Heart left ventricle (tissue), 16 donors: ENCODE data around the gene SCYL2. TPM values are rescaled to one million over a fixed set of nuclear protein-coding genes. Genes with fewer than 3 reads are reported as not detected.
"Not testable (repeated sequence)": the region's sequence is repeated elsewhere in the genome, so short reads cannot be mapped to it uniquely, and the experiment has no call there.

ENCODE experiments used
- ATAC-seq, 4 donors: fragments of 200-7000 bp; cut with Tn5 transposase; one replicate each; pipeline ENCODE4 v1.9.1; 2020 to 2022; ENCODE audit warnings: moderate library complexity in 4 of 4, mild to moderate bottlenecking in 3 of 4, moderate number of reproducible peaks in 1 of 4
- DNase-seq, 5 donors: peaks; one replicate each; pipeline ENCODE4 v3.0.0-alpha.2; 2020
- H3K27ac ChIP-seq, 12 donors: fragments of 200-600 bp; sonication (generic) in 4 of 12; one replicate each; pipeline versions ENCODE4 v1.5.0 to v1.8.0; 2016 to 2022; ENCODE audit warnings: mild to moderate bottlenecking in 2 of 12
- H3K27me3 ChIP-seq, 9 donors: fragments of 200-600 bp; sonication (generic) in 2 of 9; one replicate each; pipeline versions ENCODE4 v1.5.1 to v1.8.0; 2016 to 2022; ENCODE audit warnings: mild to moderate bottlenecking in 3 of 9
- H3K36me3 ChIP-seq, 9 donors: fragments of 200-600 bp; sonication (generic) in 2 of 9; one replicate each; pipeline versions ENCODE4 v1.5.0 to v1.8.0; 2018 to 2022; ENCODE audit warnings: mild to moderate bottlenecking in 2 of 9
- H3K4me1 ChIP-seq, 12 donors: fragments of 200-600 bp; sonication (generic) in 4 of 12; one replicate each; pipeline versions ENCODE4 v1.5.0 to v1.8.0; 2016 to 2022; ENCODE audit warnings: mild to moderate bottlenecking in 3 of 12
- H3K4me3 ChIP-seq, 12 donors: fragments of 200-600 bp; sonication (generic) in 4 of 12; one replicate each; pipeline versions ENCODE4 v1.5.0 to v1.8.0; 2017 to 2022; ENCODE audit warnings: mild to moderate bottlenecking in 9 of 12, moderate library complexity in 4 of 12
- H3K9me3 ChIP-seq, 12 donors: fragments of 200-600 bp; sonication (generic) in 4 of 12; one replicate each; pipeline versions ENCODE4 v1.5.0 to v1.8.0; 2016 to 2022; ENCODE audit warnings: mild to moderate bottlenecking in 1 of 12
- POLR2A ChIP-seq, 2 donors: fragments of 450-650 bp; IDR thresholded peaks; one replicate each; pipeline ENCODE4 v1.6.1; 2017; ENCODE audit warnings: antibody characterized with exemption in 2 of 2, mild to moderate bottlenecking in 2 of 2, moderate library complexity in 2 of 2
- WGBS, 4 donors: extraction: QIAGEN DNeasy Blood & Tissue Kit in 2 of 4; methylation state at CpG; one replicate each; pipeline versions ENCODE4 v1.1.5 to v1.1.7; 2013 to 2018; 5-methylcytosine and 5-hydroxymethylcytosine counted together
- intact Hi-C, 10 donors: fragments of 100-400 bp; cut with DNase I; formaldehyde crosslinking; loops; one replicate each; pipeline versions ENCODE4 v1.11.1 to v1.14.2; 2022
- polyA plus RNA-seq, 2 donors: library from polyadenylated mRNA; stranded (reverse); fragments of 200-250 nt; gene quantifications; one replicate each; pipeline ENCODE4 v1.2.3, GENCODE V29; 2013
- total RNA-seq, 9 donors: library from RNA; depleted of rRNA in 2 of 9; stranded (reverse); fragments of >200 nt in 2 of 9; fragmentation: NEBNext Ultra II Directional in 3 of 9; extraction: Animal tissue kit (Norgen Biotek cat#: 25700) in 3 of 9; gene quantifications; one replicate each; pipeline versions ENCODE4 v1.1.0 to v1.2.4, GENCODE V29; 2016 to 2023
- TF ChIP-seq, protein P1 (sequence below), 12 donors: fragments of 200-600 bp; sonication (generic) in 4 of 12; IDR thresholded peaks; one replicate each; pipeline versions ENCODE4 v1.5.0 to v1.8.0; 2018 to 2022; ENCODE audit warnings: antibody characterized with exemption in 12 of 12, mild to moderate bottlenecking in 5 of 12
- donor health status: ischemic (EF 13 %, LVEDD 7.1; RV severe dilation, severe dysfunction).
- donor health status: healthy with polysubstance abuse.
- donor health status: DM: no; HTN: yes; CAD: no.
- donor health status: DM: no; HTN: no; CAD: no.
- donor health status: ischemic (EF 25% LVEDD 6.9; RV normal size, moderate dysfunction).
- donor health status: ischemic (EF 25% LVEDD 5.7; RV mildly dilated, moderate dysfunction).
- donor health status: healthy.
- donor health status: DM: yes; HTN: yes; CAD: no.
- donor health status: ischemic (EF 35%, LVEDD 5.7; RV mildly dilated, moderate dysfunction).
- donor health status: nonischemic (EF 11% LVEDD 7.7; RV severe dilation, severe dysfunction).
- donor health status: DM: yes; HTN: yes; CAD: no.
- donor health status: PGD.
- donor health status: ischemic (EF 29% LVEDD 5.4; RV normal size, mild dysfunction).
- donor health status: nonischemic (EF 23%, LVEDD 6.1; RV moderate dilation, normal function).

SCYL2 gene
- total and polyA plus RNA-seq, 11 donors, result 8.1 to 41.3 (median 30.2) TPM

DNA sequence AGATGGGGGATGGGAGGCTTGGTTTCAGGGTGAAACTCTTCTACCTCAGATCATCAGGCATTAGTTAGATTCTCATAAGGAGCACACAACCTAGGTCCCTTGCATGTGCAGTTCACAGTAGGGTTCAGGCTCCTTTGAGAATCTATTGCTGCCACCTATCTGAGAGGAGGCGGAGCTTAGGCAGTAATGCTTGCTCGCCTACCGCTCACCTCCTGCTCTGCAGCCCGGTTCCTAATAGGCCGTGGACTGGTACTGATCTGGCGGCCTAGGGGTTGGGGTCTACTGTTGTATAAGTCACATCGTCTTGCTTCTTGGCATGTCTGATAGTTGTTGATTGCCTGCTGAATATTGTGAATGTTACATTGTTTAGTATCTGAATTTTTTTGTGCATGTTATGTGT, 12.2 kb downstream of the SCYL2 start:
- peaks cover 0 to 17% (median 5%) of the 10 kb centered on the region in 12 donors for H3K4me1 ChIP-seq
- no peaks in the 10 kb centered on the region for H3K27me3 ChIP-seq
- intact Hi-C loops, result no loop called here
- H3K27ac ChIP-seq, result no peak overlapping the region
- ATAC-seq (no peak), DNase-seq (no peak)
- TF ChIP-seq, protein P1, sequence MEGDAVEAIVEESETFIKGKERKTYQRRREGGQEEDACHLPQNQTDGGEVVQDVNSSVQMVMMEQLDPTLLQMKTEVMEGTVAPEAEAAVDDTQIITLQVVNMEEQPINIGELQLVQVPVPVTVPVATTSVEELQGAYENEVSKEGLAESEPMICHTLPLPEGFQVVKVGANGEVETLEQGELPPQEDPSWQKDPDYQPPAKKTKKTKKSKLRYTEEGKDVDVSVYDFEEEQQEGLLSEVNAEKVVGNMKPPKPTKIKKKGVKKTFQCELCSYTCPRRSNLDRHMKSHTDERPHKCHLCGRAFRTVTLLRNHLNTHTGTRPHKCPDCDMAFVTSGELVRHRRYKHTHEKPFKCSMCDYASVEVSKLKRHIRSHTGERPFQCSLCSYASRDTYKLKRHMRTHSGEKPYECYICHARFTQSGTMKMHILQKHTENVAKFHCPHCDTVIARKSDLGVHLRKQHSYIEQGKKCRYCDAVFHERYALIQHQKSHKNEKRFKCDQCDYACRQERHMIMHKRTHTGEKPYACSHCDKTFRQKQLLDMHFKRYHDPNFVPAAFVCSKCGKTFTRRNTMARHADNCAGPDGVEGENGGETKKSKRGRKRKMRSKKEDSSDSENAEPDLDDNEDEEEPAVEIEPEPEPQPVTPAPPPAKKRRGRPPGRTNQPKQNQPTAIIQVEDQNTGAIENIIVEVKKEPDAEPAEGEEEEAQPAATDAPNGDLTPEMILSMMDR (IDR thresholded peaks at IDR 0.05), result no peak
- no peak for TF ChIP-seq POLR2A (IDR thresholded peaks at IDR 0.05)
- 96 to 100% (median 97%) methylated on average over 7 of the region's 7 CpGs for WGBS, 4 donors
- no peak overlapping the region for H3K4me3 ChIP-seq
- H3K36me3 ChIP-seq, result peaks cover 0 to 15% (median 12%) of the 10 kb centered on the region in 9 donors
- H3K9me3 ChIP-seq, result peaks cover 0 to 4% (median 0%) of the 10 kb centered on the region in 12 donors

DNA sequence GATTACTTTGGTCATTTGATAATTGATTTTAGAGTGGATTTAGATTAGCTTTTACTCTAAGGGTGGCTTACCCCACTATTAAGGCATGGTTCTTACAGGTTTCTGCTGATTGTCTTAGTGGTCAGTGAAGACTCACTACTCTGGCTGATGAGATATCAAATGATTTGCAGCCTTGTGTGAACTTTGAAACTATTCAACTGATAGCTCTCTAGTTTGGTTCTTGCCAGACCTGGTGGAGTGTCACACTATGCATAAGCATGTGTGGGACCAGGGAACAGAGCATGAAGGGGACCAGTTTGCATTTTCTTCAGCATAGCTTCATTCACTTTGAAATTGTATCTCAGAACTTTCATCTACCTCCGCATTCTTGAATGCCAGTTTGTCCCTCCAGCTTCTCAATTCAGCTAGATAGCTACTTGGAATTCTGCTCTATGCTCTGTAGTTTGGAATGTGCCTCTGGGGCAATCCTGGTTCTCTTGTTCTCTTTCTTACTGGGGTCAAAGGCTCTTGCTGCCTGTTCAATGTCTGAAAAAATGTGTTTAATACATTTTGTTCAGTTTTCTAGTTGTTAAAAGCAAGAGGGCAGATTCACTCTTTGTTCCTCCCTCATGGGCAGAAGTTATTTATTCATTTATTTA, 12.7 kb downstream of the SCYL2 start:
- H3K4me3 ChIP-seq, result no peak overlapping the region
- no peak overlapping the region for H3K27ac ChIP-seq
- H3K36me3 ChIP-seq, result peaks cover 0 to 20% (median 17%) of the 10 kb centered on the region in 9 donors
- H3K27me3 ChIP-seq, result no peaks in the 10 kb centered on the region
- no peak for DNase-seq
- no peak for ATAC-seq
- TF ChIP-seq POLR2A (IDR thresholded peaks at IDR 0.05), result no peak
- TF ChIP-seq, protein P1 (IDR thresholded peaks at IDR 0.05), result no peak
- H3K4me1 ChIP-seq, result peaks cover 0 to 13% (median 5%) of the 10 kb centered on the region in 12 donors
- WGBS, 4 donors, result 80 to 96% (median 86%) methylated on average over 1 of the region's 1 CpG
- intact Hi-C loops, result no loop called here
- peaks cover 0 to 4% (median 0%) of the 10 kb centered on the region in 12 donors for H3K9me3 ChIP-seq

DNA sequence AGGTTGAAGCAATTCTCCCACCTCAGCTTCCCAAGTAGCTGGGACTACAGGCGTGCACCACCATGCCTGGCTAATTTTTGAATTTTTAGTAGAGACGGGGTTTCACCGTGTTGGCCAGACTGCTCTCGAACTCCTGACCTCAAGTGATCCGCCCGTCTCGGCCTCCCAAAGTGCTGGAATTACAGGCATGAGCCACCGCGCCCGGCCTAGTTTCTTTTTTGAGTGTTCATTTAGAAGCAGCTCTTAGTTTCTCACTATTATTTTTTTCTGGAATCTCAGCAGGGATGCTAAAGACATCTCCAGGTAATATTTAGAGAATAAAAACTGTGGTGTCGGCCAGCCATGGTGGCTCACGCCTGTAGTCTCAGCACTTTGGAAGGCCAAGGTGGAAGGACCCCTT, 17.6 kb downstream of the SCYL2 start:
- H3K4me1 ChIP-seq, result peaks cover 0 to 12% (median 5%) of the 10 kb centered on the region in 12 donors
- H3K27ac ChIP-seq, H3K9me3 ChIP-seq, intact Hi-C loops, H3K4me3 ChIP-seq, H3K27me3 ChIP-seq, ATAC-seq, DNase-seq: not testable (repeated sequence)
- H3K36me3 ChIP-seq, result peaks cover 0 to 44% (median 24%) of the 10 kb centered on the region in 9 donors
- WGBS, 4 donors, result 95 to 97% (median 96%) methylated on average over 12 of the region's 12 CpGs

DNA sequence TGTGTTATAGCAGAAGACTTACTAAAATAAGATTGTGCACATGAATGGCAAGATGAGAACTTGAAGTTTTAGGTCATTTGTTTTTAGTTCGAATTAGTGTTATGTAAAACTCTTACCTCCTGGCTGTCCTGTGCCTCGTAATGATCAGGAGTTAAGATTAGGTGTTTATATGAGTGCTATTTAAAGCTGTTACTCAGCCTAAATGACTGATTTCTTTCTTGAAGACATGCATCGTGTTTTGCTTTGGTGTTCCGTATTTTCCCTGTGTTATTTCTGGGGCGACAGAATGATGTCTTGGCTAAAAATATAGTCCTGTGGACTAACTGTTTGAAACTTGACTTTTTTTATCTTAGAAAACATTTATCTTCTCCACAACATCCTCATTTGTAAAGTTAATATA, 22.1 kb downstream of the SCYL2 start:
- ATAC-seq, result no peak
- H3K27me3 ChIP-seq, result no peaks in the 10 kb centered on the region
- no peaks in the 10 kb centered on the region for H3K9me3 ChIP-seq
- no peak overlapping the region for H3K4me3 ChIP-seq
- H3K27ac ChIP-seq, result no peak overlapping the region
- 65 to 82% (median 73%) methylated on average over 5 of the region's 5 CpGs for WGBS, 4 donors
- peaks cover 0 to 67% (median 36%) of the 10 kb centered on the region in 9 donors for H3K36me3 ChIP-seq
- no peaks in the 10 kb centered on the region for H3K4me1 ChIP-seq
- intact Hi-C loops, result no loop called here
- no peak for TF ChIP-seq POLR2A (IDR thresholded peaks at IDR 0.05)
- TF ChIP-seq, protein P1 (IDR thresholded peaks at IDR 0.05), result no peak
- no peak for DNase-seq

DNA sequence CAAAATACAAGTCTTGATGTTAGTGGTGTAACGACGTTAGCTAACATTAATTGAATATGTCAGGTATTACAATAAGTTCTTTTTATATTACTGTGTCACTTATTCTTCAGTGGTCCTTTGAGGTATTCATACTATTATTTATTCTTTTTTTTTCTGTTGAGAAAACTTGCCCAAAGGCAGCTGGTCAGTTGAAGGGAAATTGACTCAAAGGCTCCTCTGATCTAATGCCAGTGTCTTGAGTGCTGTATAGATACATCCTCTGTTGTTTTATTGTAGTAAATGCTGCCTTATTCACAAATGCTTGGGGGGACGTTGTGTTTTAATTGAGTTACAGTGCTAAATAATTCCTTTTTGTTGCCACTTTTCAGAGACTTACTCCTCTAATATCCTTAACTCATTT, 23.0 kb downstream of the SCYL2 start:
- H3K4me1 ChIP-seq, result no peaks in the 10 kb centered on the region
- H3K9me3 ChIP-seq, result no peaks in the 10 kb centered on the region
- H3K36me3 ChIP-seq, result peaks cover 0 to 57% (median 28%) of the 10 kb centered on the region in 9 donors
- DNase-seq, result no peak
- H3K4me3 ChIP-seq, result no peak overlapping the region
- 93 to 96% (median 94%) methylated on average over 3 of the region's 3 CpGs for WGBS, 4 donors
- intact Hi-C loops, result no loop called here
- H3K27ac ChIP-seq, result no peak overlapping the region
- no peaks in the 10 kb centered on the region for H3K27me3 ChIP-seq
- TF ChIP-seq POLR2A (IDR thresholded peaks at IDR 0.05), result no peak
- TF ChIP-seq, protein P1 (IDR thresholded peaks at IDR 0.05), result no peak
- ATAC-seq, result no peak
